ENCODE measurements around the gene ALDH3B1. TPM values are rescaled to one million over a fixed set of nuclear protein-coding genes. Genes with fewer than 3 reads are reported as not detected.

Gene ALDH3B1
- total RNA-seq, 8 experiments from 2014 or later = 0.71 to 23.1 (median 3.4) TPM

- Histone ChIP-seq H3K27ac (no peak overlapping the region), H3K4me1 (replicated peaks in 1 of 2) (peaks cover 18 to 39% of the 10 kb centered on the region in 2 donors), H3K4me3 (no peak overlapping the region)
- ATAC-seq (replicated peaks in 6 of 8) = no peak
- 90 to 100% methylated on average over 2 of the region's 23 CpGs; no CpG with 5 or more reads in 8 of the 10 experiments for WGBS, 10 experiments
- in situ Hi-C loops (cut with MboI; ENCODE audit: low pct_unique_long_range_greater_than_20kb in 2 of 9, low sequenced_read_pairs in 9 of 9, unreplicated experiment in 9 of 9) = no loop called here
These were observed 30.9 kb downstream of the ALDH3B1 start for GRCh38 chr11:68040957-68041591.

- in situ Hi-C loops (cut with MboI; ENCODE audit: low pct_unique_long_range_greater_than_20kb in 2 of 9, low sequenced_read_pairs in 9 of 9, unreplicated experiment in 9 of 9) = no loop called here
- 80 to 100% methylated on average over 1 to 4 of the region's 12 CpGs; no CpG with 5 or more reads in 8 of the 10 experiments for WGBS, 10 experiments
- Histone ChIP-seq H3K4me3 (no peak overlapping the region), H3K4me1 (replicated peaks in 1 of 2) (peaks cover 18 to 39% of the 10 kb centered on the region in 2 donors), H3K27ac (no peak overlapping the region)
- ATAC-seq (replicated peaks in 6 of 8) = no peak
These were observed 31.6 kb downstream of the ALDH3B1 start for GRCh38 chr11:68041617-68042218.

GRCh38 chr11:68042219-68043028 is 32.3 kb downstream of the ALDH3B1 start:
- WGBS, 10 experiments = 70 to 83% (median 78%) methylated on average over 2 to 9 of the region's 27 CpGs; no CpG with 5 or more reads in 5 of the 10 experiments
- Histone ChIP-seq H3K4me1 (replicated peaks in 1 of 2) (peaks cover 18 to 39% of the 10 kb centered on the region in 2 donors), H3K27ac (peak overlapping the region in 1 of 2 donors; percentile 89), H3K4me3 (no peak overlapping the region)
- ATAC-seq (replicated peaks in 6 of 8) = peak in 1 of 8 experiments; percentile 0
- in situ Hi-C loops (cut with MboI; ENCODE audit: low pct_unique_long_range_greater_than_20kb in 2 of 9, low sequenced_read_pairs in 9 of 9, unreplicated experiment in 9 of 9) = no loop called here

GRCh38 chr11:68043029-68043348 is 32.9 kb downstream of the ALDH3B1 start:
- Histone ChIP-seq H3K4me3 (no peak overlapping the region), H3K27ac (peak overlapping the region; percentile 31 to 89), H3K4me1 (replicated peaks in 1 of 2) (peaks cover 17 to 38% of the 10 kb centered on the region in 2 donors)
- in situ Hi-C loops (cut with MboI; ENCODE audit: low pct_unique_long_range_greater_than_20kb in 2 of 9, low sequenced_read_pairs in 9 of 9, unreplicated experiment in 9 of 9) = no loop called here
- 34 to 78% methylated on average over 3 to 4 of the region's 8 CpGs; no CpG with 5 or more reads in 8 of the 10 experiments for WGBS, 10 experiments
- ATAC-seq (replicated peaks in 6 of 8) = peak in 7 of 8 experiments; percentile 2 to 30 (median 20)

GRCh38 chr11:68043349-68044144 is 33.4 kb downstream of the ALDH3B1 start:
- peak; percentile 51 to 89 (median 82) for ATAC-seq (replicated peaks in 6 of 8)
- 20 to 73% methylated on average over 3 to 5 of the region's 36 CpGs; no CpG with 5 or more reads in 8 of the 10 experiments for WGBS, 10 experiments
- Histone ChIP-seq H3K4me3 (no peak overlapping the region), H3K27ac (peak overlapping the region; percentile 31 to 89), H3K4me1 (replicated peaks in 1 of 2) (peaks cover 14 to 32% of the 10 kb centered on the region in 2 donors)
- in situ Hi-C loops (cut with MboI; ENCODE audit: low pct_unique_long_range_greater_than_20kb in 2 of 9, low sequenced_read_pairs in 9 of 9, unreplicated experiment in 9 of 9) = no loop called here

- Histone ChIP-seq H3K4me3 (no peak overlapping the region), H3K27ac (peak overlapping the region; percentile 31 to 89), H3K4me1 (replicated peaks in 1 of 2) (peaks cover 14 to 31% of the 10 kb centered on the region in 2 donors)
- in situ Hi-C loops (cut with MboI; ENCODE audit: low pct_unique_long_range_greater_than_20kb in 2 of 9, low sequenced_read_pairs in 9 of 9, unreplicated experiment in 9 of 9) = no loop called here
- peak in 5 of 8 experiments; percentile 1 to 15 (median 11) for ATAC-seq (replicated peaks in 6 of 8)
- WGBS, 10 experiments = 80 to 95% methylated on average over 3 to 7 of the region's 24 CpGs; no CpG with 5 or more reads in 8 of the 10 experiments
These were observed 34.2 kb downstream of the ALDH3B1 start for GRCh38 chr11:68044145-68044813.

- no peak overlapping the region for H3K4me3 ChIP-seq
- ATAC-seq (replicated peaks in 6 of 8) = no peak
- WGBS, 10 experiments = 80 to 100% (median 98%) methylated on average over 1 to 8 of the region's 18 CpGs; no CpG with 5 or more reads in 4 of the 10 experiments
- H3K27ac ChIP-seq = no peak overlapping the region
- in situ Hi-C loops (cut with MboI; ENCODE audit: low pct_unique_long_range_greater_than_20kb in 2 of 9, low sequenced_read_pairs in 9 of 9, unreplicated experiment in 9 of 9) = no loop called here
- H3K4me1 ChIP-seq (replicated peaks in 1 of 2) = peaks cover 14 to 29% of the 10 kb centered on the region in 2 donors
These were observed 34.8 kb downstream of the ALDH3B1 start for GRCh38 chr11:68044898-68045351.

- Histone ChIP-seq H3K4me3 (no peak overlapping the region), H3K4me1 (replicated peaks in 1 of 2) (peaks cover 19 to 30% of the 10 kb centered on the region in 2 donors), H3K27ac (no peak overlapping the region)
- ATAC-seq (replicated peaks in 6 of 8) = peak in 1 of 8 experiments; percentile 15
- in situ Hi-C loops (cut with MboI; ENCODE audit: low pct_unique_long_range_greater_than_20kb in 2 of 9, low sequenced_read_pairs in 9 of 9, unreplicated experiment in 9 of 9) = no loop called here
- 60 to 100% (median 94%) methylated on average over 1 to 3 of the region's 37 CpGs; no CpG with 5 or more reads in 6 of the 10 experiments for WGBS, 10 experiments
These were observed 37.5 kb downstream of the ALDH3B1 start for GRCh38 chr11:68047437-68048290.

GRCh38 chr11:68048681-68049508 is 38.8 kb downstream of the ALDH3B1 start:
- 100% methylated on average over 2 to 3 of the region's 35 CpGs; no CpG with 5 or more reads in 7 of the 10 experiments for WGBS, 10 experiments
- ATAC-seq (replicated peaks in 6 of 8) = no peak
- Histone ChIP-seq H3K27ac (no peak overlapping the region), H3K4me1 (replicated peaks in 1 of 2) (peaks cover 21 to 28% of the 10 kb centered on the region in 2 donors), H3K4me3 (no peak overlapping the region)
- in situ Hi-C loops (cut with MboI; ENCODE audit: low pct_unique_long_range_greater_than_20kb in 2 of 9, low sequenced_read_pairs in 9 of 9, unreplicated experiment in 9 of 9) = no loop called here

- in situ Hi-C loops (cut with MboI; ENCODE audit: low pct_unique_long_range_greater_than_20kb in 2 of 9, low sequenced_read_pairs in 9 of 9, unreplicated experiment in 9 of 9) = no loop called here
- peak in 1 of 8 experiments; percentile 4 for ATAC-seq (replicated peaks in 6 of 8)
- 60 to 100% (median 93%) methylated on average over 1 to 4 of the region's 40 CpGs; no CpG with 5 or more reads in 6 of the 10 experiments for WGBS, 10 experiments
- no peak overlapping the region for H3K4me3 ChIP-seq
- peaks cover 22 to 24% of the 10 kb centered on the region in 2 donors for H3K4me1 ChIP-seq (replicated peaks in 1 of 2)
- H3K27ac ChIP-seq = no peak overlapping the region
These were observed 39.6 kb downstream of the ALDH3B1 start for GRCh38 chr11:68049509-68050370.
